NOMO-1 treated with DMSO at 0.1 percent for 48 hours (cell line): ENCODE data around the gene SHANK2.

Experiments used
- DNase-seq: peaks from one replicate; lab custom pipeline; 2025; ENCODE audit not compliant: unreplicated experiment; lab: John Stamatoyannopoulos, UW

SHANK2 gene

DNA sequence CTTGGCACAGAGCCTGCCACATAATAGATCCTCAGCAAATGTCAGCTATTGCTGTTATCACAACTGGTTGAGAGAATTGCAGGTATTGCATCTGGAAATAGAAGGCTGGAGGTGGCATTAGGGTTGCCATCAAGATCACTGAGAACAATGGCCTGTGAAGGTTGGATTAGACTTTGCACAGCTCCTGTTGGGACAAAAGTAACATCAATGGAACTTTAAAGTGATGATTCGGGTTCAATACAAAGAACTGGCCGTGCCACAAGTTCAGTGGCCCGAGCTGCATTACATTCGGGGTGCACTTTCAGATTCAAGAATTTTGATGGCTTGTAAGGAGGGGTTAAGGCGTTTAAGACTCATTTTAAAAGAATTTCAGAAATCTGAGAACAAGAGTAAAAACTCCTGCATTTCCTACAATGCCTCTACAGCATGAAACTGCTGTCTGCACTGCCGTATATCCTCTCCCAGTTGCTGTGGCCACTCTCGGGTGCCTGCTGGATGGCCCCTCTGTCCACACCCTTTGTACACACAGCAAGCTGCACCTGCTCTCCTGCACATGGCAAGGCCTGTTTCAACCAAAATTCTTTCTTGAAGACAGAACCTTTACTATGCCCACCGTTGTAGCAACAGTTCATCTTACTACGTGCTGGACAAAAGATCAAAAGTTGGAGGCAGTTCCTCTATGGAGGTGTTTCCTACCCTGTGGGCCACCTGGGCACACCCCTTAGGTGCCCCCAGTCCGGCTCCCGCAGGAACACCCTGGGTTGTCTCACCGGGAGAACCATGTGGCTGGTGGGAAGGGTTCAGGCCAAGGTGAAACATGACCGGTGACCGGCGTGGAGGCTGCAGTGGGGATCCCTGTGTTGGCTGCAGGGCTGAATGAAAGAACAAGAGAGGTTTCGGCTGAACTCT lies 17.5 kb upstream of the SHANK2 start:
- DNase-seq, result no peak

DNA sequence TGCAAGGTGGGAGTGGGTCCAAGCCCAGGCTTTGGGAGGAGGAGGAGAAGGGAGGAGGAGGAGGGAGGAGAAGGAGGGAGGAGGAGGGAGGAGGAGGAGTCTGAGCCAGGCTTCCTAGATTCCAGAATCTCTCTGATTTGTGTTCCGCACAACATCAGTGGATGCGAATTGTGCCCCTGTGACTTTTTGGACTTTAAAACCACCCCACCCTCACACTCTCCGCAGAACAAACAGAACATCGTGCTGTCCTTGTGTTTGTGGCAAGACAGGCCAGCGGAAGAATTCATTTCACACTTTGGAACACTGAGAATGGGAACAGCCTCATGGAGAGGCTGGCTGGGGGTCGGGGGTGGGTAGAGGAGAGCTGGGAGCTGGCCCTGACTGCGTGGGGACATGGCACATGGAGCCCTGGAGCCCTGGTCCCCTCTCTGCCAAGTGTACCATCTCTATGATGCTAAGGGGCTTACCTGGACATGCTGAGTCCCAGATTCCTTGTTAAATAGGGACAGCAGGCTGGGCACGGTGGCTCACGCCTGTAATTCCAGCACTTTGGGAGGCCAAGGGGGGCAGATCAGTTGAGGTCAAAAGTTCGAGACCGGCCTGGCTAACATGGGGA lies 16.4 kb upstream of the SHANK2 start:
- DNase-seq, result no peak

DNA sequence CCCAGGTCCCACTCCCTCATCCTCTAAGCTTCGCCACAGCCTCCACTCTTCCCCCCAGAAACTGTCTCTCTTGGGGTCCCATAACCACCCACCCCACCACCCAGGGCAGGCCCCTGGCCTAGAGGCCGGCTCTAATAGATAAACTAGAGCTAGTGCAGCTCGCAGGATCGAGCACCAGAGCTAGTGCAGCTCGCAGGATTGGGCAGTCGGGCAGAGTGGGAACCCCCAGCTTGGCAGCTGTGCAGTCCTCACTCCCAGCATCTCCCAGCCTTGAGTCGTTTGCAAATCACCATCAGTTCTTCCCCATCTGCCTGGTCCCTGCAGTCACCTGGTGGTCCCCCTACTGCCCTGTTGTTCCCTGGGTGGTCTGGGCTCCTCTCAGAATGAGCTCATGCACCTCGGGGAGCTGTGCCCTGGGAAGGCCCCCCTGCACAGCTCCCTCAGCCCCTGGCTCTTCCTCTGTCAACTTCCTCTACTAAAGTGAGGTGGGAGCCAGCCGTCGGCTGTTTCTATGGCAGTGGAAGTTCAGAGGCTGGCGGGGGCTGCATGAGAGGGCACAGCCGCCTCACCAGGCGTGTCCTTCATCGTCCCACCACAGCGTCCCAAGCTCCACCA lies 15.5 kb upstream of the SHANK2 start:
- no peak for DNase-seq

DNA sequence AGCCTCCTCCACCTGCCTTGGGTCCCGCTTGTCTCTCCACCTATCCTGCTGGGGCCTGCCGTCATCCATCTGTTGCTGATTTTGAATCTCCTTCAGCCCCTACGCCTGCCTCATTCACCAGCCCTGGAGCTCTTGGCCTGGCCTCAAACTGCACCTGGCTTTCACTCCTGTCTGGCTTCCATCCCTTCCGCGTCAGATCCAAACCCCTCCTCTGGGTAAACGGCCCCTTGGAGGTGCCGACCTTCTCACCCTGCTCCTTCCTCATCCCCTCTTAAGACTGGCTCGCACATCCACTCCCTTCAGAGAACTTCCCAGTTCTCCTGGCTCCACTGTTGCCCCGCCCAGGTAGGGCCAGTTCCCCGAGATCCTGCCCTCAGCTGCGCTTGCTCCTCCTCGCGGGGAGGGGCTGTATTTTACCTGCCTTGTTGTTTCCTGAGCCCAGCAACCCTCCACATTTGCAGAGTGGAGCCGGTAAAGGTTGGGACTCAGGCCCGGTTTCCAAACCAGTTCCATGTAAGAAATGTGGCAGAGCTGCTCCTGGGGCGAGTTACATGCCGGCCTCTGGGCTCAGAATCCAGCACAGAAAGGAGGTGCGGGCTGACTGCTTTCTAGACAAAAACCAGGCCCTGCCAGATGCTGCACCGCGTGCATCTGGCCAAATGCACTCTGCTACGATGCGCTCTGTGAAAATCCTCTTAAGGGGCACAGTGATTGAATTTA lies 13.9 kb upstream of the SHANK2 start:
- no peak for DNase-seq

DNA sequence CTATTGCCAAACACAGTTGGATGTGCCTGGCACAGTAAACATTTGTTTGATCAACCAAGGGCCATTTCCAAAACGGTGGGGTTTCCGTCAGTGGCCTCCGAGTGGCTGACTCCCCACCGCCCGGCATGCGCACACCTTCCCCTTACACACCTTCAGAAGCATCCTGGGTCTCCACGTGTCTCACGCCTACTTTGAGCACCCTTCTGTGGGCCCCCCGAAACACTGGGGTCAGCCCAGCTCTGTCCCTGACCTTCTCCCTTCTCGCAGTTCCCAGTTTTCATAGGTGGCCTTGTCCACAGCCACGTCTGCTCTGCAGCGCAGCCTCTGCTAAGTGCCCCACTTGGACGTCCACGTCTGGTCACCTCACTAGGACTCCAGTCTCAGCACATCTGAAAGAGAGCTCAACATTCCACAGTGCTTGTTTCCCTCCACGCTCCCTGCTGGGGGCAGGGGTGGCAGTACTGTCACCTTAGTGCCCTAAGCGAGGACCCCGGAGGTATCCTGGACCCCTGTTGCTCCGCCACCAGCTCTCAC lies 13.2 kb upstream of the SHANK2 start:
- DNase-seq, result no peak

DNA sequence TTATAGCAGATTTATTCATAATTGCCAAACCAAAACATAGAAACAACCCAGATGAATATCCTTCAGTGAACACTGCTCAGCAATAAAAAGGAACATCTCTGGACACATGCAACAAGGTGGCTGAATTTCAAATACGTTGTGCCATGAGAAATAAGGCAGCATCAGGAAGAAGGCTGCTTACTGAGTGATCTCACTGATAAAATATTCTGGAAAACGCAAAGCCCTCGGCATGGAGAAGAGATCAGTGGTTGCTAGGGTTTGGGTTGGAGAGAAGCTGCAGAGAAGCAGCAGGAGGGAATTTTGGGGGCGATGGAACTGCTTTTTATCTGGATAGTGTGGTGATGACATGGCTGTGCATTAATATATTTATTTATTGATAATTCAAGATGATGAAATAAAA lies 11.0 kb upstream of the SHANK2 start:
- no peak for DNase-seq

DNA sequence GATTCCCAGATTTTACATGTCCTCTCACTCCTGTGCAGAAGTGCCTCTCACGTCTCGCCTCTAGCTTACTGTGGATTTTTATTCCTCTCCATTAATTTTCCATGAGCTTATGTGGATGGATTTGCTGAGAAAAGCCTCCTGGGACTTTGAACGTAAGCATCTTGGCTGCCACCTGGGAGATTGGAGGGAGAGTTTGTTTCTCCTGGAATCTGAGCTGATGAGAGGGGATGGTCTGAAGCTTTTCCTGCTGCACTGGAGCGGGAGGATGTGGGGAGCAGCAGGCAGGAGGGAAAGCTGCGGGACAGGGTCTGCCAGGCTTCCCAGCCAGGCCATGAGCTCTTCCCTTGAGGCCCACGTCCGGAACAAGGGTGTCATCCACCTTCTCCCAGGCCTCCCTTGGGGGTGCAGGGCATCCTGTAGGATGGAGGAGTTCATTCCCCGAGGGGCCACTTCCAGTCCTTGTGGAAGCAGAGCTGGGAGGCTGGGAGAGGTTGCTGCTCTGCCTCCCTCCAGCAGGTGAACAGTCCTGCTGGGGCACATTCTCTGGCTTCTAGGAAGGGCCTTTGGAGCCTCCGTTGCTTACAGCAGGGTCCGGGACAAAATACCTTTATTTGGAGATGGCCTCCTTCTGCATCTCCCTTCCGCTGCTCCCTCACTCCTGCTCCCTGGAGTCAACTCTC lies 3.6 kb upstream of the SHANK2 start:
- DNase-seq, result no peak

DNA sequence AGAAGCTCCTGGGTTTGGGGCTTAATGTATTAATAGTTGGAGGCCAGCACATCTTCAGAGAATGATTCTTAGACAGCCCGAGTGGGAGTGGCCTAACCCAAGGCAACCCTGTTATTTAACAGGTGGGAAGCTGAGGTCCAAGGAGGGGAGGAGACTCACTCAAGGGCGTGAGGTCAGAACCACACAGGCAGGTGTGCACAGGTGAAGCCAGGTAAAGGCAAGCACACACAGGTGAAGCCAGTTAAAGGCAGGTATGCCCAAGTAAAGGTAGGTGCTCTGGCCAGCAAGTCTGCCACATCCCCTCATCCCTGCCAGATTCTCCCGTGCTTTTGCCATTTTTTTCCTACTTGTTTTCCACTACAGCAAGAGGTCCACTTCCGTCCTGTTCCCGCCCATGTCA lies 2.9 kb upstream of the SHANK2 start:
- no peak for DNase-seq

DNA sequence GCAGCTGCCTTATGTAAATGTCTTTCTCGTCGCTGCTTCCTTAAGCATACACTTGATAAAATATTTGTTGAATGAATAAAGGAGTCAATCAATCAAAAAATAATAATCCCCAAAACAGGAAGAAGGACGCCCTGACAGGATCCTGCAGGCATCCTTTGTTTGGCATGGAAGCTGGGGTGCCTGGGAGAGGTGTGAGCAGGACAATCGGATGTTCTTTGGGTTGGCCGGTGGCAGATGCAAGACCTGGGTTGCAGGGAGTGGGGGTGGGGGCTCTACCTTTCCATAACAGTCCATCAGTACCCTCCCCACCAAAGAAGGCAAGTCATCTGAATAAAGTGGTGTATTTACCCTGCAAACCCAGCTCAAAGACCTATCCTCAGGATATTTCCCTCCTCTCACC lies 1.4 kb upstream of the SHANK2 start:
- no peak for DNase-seq

DNA sequence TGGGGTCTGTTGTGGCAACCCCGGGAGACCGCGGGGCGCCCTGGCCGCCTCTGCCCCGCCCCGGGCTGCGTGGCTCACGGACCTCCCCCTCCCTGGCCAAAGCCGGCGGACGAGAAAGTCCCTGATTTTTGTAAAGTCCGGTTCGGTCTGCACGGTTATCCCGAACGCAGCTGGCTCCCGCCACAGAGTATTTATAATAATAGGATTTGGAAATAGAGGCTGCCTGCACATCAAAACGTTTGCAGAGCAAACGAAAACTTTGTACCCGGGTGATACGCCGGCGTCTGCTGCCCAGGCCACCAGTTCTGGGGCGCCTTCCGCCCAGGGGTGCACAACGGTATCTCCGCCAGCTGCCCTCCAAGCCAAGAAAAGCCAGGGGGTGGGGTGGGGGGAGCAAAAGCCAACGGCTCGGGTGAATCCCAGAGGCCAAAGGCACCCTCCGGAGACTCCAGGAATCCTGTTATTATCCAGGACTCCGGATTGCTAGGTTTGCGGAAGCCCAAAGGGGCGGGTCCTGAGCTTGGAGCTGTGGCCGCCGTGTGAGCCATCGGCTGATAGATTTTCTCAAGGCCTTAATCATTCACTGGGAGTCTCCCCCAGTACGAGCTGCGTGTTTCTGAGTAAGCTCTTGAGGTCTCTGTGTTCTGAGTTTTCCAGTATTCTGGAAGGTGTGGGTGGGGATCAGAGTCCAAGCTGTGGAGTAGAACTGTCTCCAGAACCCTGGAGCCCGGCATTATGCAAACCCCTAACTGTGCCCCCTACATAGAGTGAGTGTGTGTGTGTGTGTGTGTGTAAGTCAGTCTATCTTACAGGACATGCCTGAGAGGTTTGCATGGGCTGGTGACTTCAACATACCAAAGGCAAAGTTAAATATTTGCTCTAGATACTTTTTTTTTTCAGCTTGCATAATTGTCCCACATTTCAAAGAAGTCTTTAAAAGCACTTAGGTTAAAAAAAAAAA lies 673 bp upstream of the SHANK2 start:
- no peak for DNase-seq

DNA sequence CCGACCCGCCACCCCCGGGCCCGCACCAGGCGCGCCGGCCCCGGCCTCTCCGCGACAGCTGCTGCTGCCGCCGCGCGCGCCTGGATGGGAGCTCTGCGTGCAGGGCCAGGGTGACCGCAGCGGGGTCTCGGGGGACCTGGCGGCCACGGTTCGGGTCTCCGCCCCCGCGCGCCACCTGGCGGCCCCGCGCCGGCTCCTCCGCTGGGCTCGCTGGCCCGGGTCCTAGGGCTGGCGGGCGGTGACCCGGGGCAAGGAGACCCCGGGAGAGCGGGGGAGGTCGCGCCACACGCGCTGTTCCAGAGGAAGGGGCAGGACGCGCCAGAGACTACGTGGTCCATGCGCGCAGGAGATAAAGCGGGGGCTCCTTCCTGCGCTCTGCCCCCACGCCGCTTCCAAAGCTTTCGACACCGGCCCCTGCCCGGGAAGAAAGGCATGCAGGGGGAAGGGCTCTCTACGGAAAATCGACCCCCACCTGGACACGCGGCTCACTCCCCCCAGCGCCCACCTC lies 562 bp downstream of the SHANK2 start:
- DNase-seq, result no peak

DNA sequence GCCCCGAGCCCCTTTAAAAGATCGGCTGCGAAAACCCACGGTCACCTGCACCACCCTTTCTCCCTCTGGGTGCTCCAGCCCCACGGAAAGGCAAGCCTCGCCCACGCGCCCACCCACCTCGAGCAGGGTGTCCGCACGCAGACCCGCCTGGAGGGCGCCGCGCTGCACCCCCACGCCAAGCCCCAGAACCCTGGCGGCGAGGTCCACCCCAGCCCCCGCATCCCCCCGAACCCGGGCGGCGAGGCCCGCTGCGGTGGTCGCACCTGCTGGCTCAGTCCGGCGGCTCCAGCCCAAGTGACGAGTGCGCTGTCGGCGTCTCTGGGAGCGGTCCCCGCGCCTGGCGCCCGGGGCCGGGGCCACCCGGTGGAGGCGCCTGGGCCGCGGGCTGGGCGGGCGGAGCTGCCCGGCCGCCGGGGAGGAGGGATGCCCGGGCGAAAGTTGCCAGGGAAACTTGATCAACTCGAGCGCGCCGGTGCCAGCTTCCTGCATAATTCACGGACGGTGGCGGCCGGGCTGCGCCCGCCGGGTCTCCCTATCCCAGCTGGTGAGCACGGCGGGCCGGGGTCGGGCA lies 1.1 kb downstream of the SHANK2 start:
- DNase-seq, result no peak

DNA sequence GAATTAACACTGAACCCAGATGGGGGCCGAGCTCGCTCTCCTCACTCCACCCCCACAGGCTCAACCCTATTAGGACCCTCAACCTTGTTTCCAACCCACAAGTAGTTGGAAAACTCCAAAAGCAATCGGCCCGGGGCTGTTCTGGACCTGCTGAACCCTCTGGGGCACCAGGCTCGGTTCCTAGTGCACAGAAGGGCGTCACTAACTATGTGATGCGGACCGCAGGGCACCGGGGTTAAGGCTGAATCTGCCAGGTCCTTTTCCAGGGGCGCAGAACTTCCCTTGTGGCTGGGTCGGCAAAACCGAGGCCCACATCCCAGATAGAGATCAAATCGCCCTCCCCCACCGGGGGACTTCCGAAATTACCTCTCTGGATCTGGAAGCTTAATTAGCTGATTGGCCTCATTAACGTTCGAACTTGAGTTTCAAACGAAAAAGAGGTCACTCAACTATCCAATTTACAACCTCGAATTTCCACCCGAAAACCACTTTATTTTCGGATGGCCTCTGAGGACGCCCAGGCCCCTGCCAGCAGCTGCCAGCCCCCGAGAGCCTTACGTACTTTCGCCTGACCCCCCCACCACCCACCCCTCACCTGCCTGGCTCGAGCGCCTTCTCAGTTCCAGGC lies 1.7 kb downstream of the SHANK2 start:
- DNase-seq, result no peak

DNA sequence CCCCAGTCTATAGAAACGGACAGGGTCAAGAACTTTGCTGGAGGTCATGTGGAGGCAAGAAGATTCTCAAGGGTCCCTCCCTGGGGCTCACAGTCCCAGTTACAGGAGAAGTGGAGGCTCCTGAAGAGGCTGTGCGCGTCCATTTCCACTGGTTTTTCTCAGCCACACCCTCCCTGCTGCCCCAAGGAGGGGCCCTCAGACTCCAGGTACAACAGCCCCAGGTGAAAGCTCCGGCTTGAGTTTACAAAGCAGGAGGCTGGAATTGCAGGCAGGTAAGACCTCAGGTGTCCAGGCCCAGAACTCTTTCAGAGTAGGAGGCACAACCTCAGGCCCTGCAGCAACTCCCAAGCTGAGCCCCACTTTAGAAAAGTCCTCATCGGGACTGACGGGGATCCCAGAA lies 3.1 kb downstream of the SHANK2 start:
- no peak for DNase-seq

DNA sequence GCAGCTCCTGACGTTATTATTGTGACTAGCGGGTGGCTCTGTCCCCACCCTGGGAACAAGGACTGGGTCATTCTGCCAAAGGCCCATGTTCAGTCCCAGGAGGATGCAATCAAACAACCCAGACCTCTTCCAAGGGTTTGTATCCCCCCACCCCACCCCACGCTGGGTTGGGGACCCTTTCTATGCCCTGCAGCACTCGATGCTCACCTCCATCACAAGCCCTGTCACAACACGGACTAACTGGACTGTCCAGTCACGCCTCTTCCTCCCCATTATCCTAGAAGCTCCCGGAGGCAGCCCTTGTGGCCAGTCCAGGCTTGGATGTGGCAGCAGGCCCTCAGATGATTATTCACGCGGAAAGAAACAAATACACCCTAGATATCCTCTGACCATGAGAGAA lies 3.7 kb downstream of the SHANK2 start:
- no peak for DNase-seq

DNA sequence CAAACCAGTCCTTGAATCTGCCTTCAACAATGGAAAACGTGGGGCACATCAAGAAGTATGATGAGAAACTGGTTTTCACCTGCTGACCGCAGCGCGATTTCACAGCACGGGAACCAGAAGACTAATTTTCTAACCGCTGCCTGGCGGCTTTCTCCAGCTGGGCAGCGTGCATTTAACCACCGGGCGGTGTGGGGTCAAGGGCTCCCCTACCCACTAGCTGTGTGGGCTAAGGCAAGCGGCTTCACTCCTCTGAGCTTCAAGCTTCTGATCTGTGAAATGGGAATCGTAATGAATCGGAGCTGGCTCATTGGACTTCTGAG lies 4.2 kb downstream of the SHANK2 start:
- DNase-seq, result no peak

DNA sequence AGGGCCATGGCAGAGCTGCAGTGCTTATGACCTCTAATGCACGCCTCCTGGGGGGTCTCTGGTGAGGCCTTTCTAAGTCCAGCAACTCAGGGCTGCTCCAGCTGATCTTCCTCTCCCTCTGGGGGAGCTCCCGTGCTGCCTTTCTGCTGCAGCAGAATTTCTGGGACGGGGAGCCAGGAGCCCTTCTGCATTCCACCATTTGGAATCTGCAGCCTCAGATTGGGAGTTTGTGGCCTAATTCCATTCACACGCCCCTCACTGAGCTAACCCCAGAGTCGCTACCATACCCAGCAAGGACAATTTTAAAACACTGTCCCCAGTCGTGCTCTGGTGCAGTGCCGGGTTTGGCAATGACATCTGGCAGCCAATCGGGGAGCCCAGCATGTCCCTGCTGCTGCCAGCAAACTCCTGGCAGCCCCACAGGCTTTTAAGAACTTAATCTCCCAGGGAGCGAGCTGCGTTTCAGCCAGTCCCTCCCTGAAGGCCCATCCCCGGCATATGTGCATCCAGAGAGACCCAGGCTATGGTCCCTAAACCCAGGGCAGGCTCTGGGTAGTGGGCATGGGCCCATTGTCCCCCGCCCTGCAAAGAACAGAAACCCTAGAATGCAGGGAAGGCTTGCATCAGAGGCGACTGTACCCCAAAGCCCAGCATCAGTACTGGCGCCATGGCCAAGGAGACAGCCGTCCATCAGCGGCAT lies 4.7 kb downstream of the SHANK2 start:
- no peak for DNase-seq

DNA sequence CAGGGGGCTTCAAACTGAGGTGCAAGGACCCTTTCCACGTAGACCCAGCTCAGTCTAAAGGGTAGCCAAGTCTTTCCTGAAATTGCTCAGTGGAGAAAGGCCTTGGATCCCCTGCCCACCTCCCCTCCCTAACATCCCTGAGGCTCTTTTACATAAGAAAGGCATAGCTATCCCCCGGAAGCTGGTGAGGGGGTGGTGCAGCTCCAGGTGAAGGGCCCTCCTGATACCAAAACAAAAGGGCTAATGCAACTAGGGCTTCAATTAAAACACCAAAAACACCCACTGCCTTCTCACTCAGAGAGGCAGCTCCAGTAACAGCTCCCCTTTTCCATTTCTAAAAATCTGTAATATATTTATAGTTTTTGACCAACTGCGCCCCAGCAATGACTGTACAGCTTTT lies 5.8 kb downstream of the SHANK2 start:
- no peak for DNase-seq
